ENCODE measurements around the gene GPR31.
"Not testable (repeated sequence)": the region's sequence is repeated elsewhere in the genome, so short reads cannot be mapped to it uniquely, and the experiment has no call there.

Gene GPR31

GRCh38 chr6:167157863-167158262 is at the start of gene GPR31:
Gene GPR31 (minus strand): TSS chr6:167157980. CDS start chr6:167157831, 149 bp downstream.
- DNase-seq = no peak

GRCh38 chr6:167207527-167207926 is 49.7 kb upstream of the GPR31 start:
- no peak for DNase-seq

GRCh38 chr6:167205316-167205715 is 47.5 kb upstream of the GPR31 start:
- DNase-seq = not testable (repeated sequence)

GRCh38 chr6:167204059-167204348 is 46.2 kb upstream of the GPR31 start:
- not testable (repeated sequence) for DNase-seq

- not testable (repeated sequence) for DNase-seq
Measured at GRCh38 chr6:167203261-167204058, 45.7 kb upstream of the GPR31 start.

- not testable (repeated sequence) for DNase-seq
Measured at GRCh38 chr6:167202613-167203012, 44.8 kb upstream of the GPR31 start.

GRCh38 chr6:167200806-167201205 is 43.0 kb upstream of the GPR31 start:
- DNase-seq = no peak

GRCh38 chr6:167195941-167196610 is 38.3 kb upstream of the GPR31 start:
- DNase-seq = not testable (repeated sequence)

GRCh38 chr6:167193515-167194125 is 35.8 kb upstream of the GPR31 start:
- not testable (repeated sequence) for DNase-seq

- DNase-seq = not testable (repeated sequence)
Measured at GRCh38 chr6:167191043-167191583, 33.3 kb upstream of the GPR31 start.

GRCh38 chr6:167187275-167187674 is 29.5 kb upstream of the GPR31 start:
- DNase-seq = not testable (repeated sequence)

- DNase-seq = not testable (repeated sequence)
Measured at GRCh38 chr6:167185101-167185500, 27.3 kb upstream of the GPR31 start.

GRCh38 chr6:167182913-167183314 is 25.1 kb upstream of the GPR31 start:
- not testable (repeated sequence) for DNase-seq

GRCh38 chr6:167181351-167181750 is 23.6 kb upstream of the GPR31 start:
- not testable (repeated sequence) for DNase-seq

GRCh38 chr6:167180086-167180485 is 22.3 kb upstream of the GPR31 start:
- DNase-seq = not testable (repeated sequence)

- DNase-seq = not testable (repeated sequence)
Measured at GRCh38 chr6:167178896-167179655, 21.3 kb upstream of the GPR31 start.

- not testable (repeated sequence) for DNase-seq
Measured at GRCh38 chr6:167177271-167177670, 19.5 kb upstream of the GPR31 start.

GRCh38 chr6:167172011-167172410 is 14.2 kb upstream of the GPR31 start:
- DNase-seq = not testable (repeated sequence)

- not testable (repeated sequence) for DNase-seq
Measured at GRCh38 chr6:167171300-167171699, 13.5 kb upstream of the GPR31 start.

- not testable (repeated sequence) for DNase-seq
Measured at GRCh38 chr6:167169867-167170266, 12.1 kb upstream of the GPR31 start.

GRCh38 chr6:167168296-167168695 is 10.5 kb upstream of the GPR31 start:
- DNase-seq = not testable (repeated sequence)

GRCh38 chr6:167167699-167168098 is 9.9 kb upstream of the GPR31 start:
- DNase-seq = not testable (repeated sequence)

All from 8988T (cell line).